SK-N-SH (cell line): ENCODE data around the gene PFKM. TPM values are rescaled to one million over a fixed set of nuclear protein-coding genes. Genes with fewer than 3 reads are reported as not detected.

ENCODE experiments used
- CTCF ChIA-PET: fragments of 300-600, 350-600 bp; formaldehyde crosslinking; extraction: SDS; loops from one replicate; lab custom pipeline; 2021; lab: Yijun Ruan, JAX
- POLR2A ChIA-PET: fragments of 350-600 bp; sonication (Branson Sonifier 250); formaldehyde crosslinking; extraction: SDS; loops from one replicate; lab custom pipeline; 2020; ENCODE audit warnings: antibody characterized with exemption, inconsistent platforms; lab: Yijun Ruan, JAX
- DNase-seq: peaks from one replicate; pipeline ENCODE4 v3.0.0; 2012
- H2AFZ ChIP-seq: fragments of 200-600 bp; sonication (generic); 2 replicates; pipeline ENCODE4 v1.8.1; 2016; ENCODE audit warnings: antibody characterized with exemption, mild to moderate bottlenecking, low read depth
- H3F3A ChIP-seq: fragments of 200-600 bp; sonication (generic); replicated peaks from 2 replicates; pipeline ENCODE3; 2016; ENCODE audit warnings: antibody characterized with exemption, mild to moderate bottlenecking; ENCODE audit not compliant: insufficient read depth
- H3K27ac ChIP-seq, 2 experiments: fragments of 200-500 bp in 1 of 2; fragments of 200-600 bp in 1 of 2; sonication (Bioruptor generic) in 1 of 2; sonication (generic), shearing (Covaris generic) in 1 of 2; 2 replicates each; pipeline versions ENCODE4 v1.5.1 to v1.6.1; 2014 to 2016; ENCODE audit warnings: low read depth in 2 of 2, inconsistent platforms in 1 of 2, low read length in 1 of 2, mild to moderate bottlenecking in 1 of 2, mixed read lengths in 1 of 2
- H3K27me3 ChIP-seq: fragments of 200-600 bp; sonication (generic), shearing (Covaris generic); 2 replicates; pipeline ENCODE4 v1.6.1; 2016; ENCODE audit warnings: mixed run types; ENCODE audit not compliant: insufficient read depth
- H3K36me3 ChIP-seq, 2 experiments: fragments of 200-500 bp in 1 of 2; fragments of 200-600 bp in 1 of 2; sonication (Bioruptor generic) in 1 of 2; sonication (generic) in 1 of 2; replicated peaks in 1 of 2; 2 replicates each; pipeline versions ENCODE3 to v1.5.1; 2014 to 2016; ENCODE audit warnings: low read length in 1 of 2, mild to moderate bottlenecking in 1 of 2; ENCODE audit not compliant: insufficient read depth in 2 of 2, control insufficient read depth in 1 of 2
- H3K4me1 ChIP-seq, 2 experiments: fragments of 200-500 bp in 1 of 2; fragments of 200-600 bp in 1 of 2; sonication (Bioruptor generic) in 1 of 2; sonication (generic), shearing (Covaris generic) in 1 of 2; 2 replicates each; pipeline versions ENCODE4 v1.5.1 to v1.6.1; 2014 to 2016; ENCODE audit warnings: low read depth in 1 of 2, low read length in 1 of 2, mixed run types in 1 of 2; ENCODE audit not compliant: insufficient read depth in 2 of 2, control insufficient read depth in 1 of 2
- H3K4me2 ChIP-seq: fragments of 200-600 bp; sonication (generic), shearing (Covaris generic); 2 replicates; pipeline ENCODE4 v1.6.1; 2017; ENCODE audit warnings: mixed run types
- H3K4me3 ChIP-seq, 2 experiments: fragments of 200-500 bp in 1 of 2; fragments of 200-600 bp in 1 of 2; sonication (Bioruptor generic) in 1 of 2; sonication (generic), shearing (Covaris generic) in 1 of 2; 2 replicates each; pipeline versions ENCODE4 v1.5.1 to v1.8.1; 2014 to 2016; ENCODE audit warnings: low read depth in 2 of 2, inconsistent platforms in 1 of 2, low read length in 1 of 2, mild to moderate bottlenecking in 1 of 2, mixed read lengths in 1 of 2, moderate library complexity in 1 of 2
- H3K79me2 ChIP-seq: fragments of 200-600 bp; sonication (generic); 2 replicates; pipeline ENCODE4 v1.8.1; 2017; ENCODE audit warnings: mild to moderate bottlenecking; ENCODE audit not compliant: insufficient read depth
- H3K9ac ChIP-seq: fragments of 200-600 bp; sonication (generic); 2 replicates; pipeline ENCODE4 v1.6.1; 2017; ENCODE audit warnings: mixed run types
- H3K9me2 ChIP-seq: fragments of 200-600 bp; sonication (generic); 2 replicates; pipeline ENCODE4 v1.6.1; 2017; ENCODE audit warnings: mixed run types
- H3K9me3 ChIP-seq: fragments of 200-600 bp; sonication (generic); 2 replicates; pipeline ENCODE4 v1.6.1; 2017; ENCODE audit warnings: mixed run types, mild to moderate bottlenecking, moderate library complexity
- H4K20me1 ChIP-seq: fragments of 200-600 bp; sonication (generic); 2 replicates; pipeline ENCODE4 v1.6.1; 2017; ENCODE audit warnings: mild to moderate bottlenecking, mixed run types; ENCODE audit not compliant: insufficient read depth
- CTCF ChIP-seq: fragments of 200-600 bp; sonication (generic); IDR thresholded peaks from 2 replicates; pipeline ENCODE4 v1.6.1; 2017; ENCODE audit warnings: antibody characterized with exemption, mild to moderate bottlenecking, moderate library complexity
- ELF1 ChIP-seq: IDR thresholded peaks from 2 replicates; pipeline ENCODE4 v1.4.0; 2012
- EZH2phosphoT487 ChIP-seq: fragments of 200-600 bp; sonication (generic); IDR thresholded peaks from 2 replicates; pipeline ENCODE4 v1.6.1; 2017; ENCODE audit warnings: low read depth, mixed run types, mild to moderate bottlenecking, antibody characterized with exemption, moderate library complexity, borderline replicate concordance
- FOXJ3 ChIP-seq: sonication (generic); formaldehyde crosslinking; IDR thresholded peaks from 2 replicates; pipeline ENCODE4 v1.5.1; 2020; ENCODE audit warnings: mild to moderate bottlenecking, missing genetic modification reagents
- GATA2 ChIP-seq: sonication (generic); formaldehyde crosslinking; IDR thresholded peaks from 2 replicates; pipeline ENCODE4 v1.5.0; 2020; ENCODE audit warnings: mild to moderate bottlenecking, missing genetic modification reagents
- MAX ChIP-seq: IDR thresholded peaks from 2 replicates; pipeline ENCODE4 v1.4.0; 2012; ENCODE audit warnings: low read depth
- MEF2A ChIP-seq: IDR thresholded peaks from 2 replicates; pipeline ENCODE4 v1.4.0; 2012; ENCODE audit warnings: low read depth, borderline replicate concordance
- NRF1 ChIP-seq: IDR thresholded peaks from 2 replicates; pipeline ENCODE4 v1.6.1; 2012; ENCODE audit warnings: low read depth, mild to moderate bottlenecking, low read length
- RAD21 ChIP-seq: IDR thresholded peaks from 2 replicates; pipeline ENCODE4 v1.6.1; 2012; ENCODE audit warnings: mild to moderate bottlenecking, low read length
- RCOR1 ChIP-seq: fragments of 150-350 bp; IDR thresholded peaks from 2 replicates; pipeline ENCODE4 v1.6.1; 2017; ENCODE audit warnings: antibody characterized with exemption, low read length
- REST ChIP-seq: IDR thresholded peaks from 2 replicates; pipeline ENCODE4 v1.6.1; 2012; ENCODE audit warnings: mild to moderate bottlenecking, low read depth, low read length, moderate library complexity
- RFX5 ChIP-seq: IDR thresholded peaks from 2 replicates; pipeline ENCODE4 v1.6.1; 2012; ENCODE audit warnings: mild to moderate bottlenecking, improper control_type of control experiment, low read length
- SMC3 ChIP-seq: IDR thresholded peaks from 2 replicates; pipeline ENCODE4 v1.6.1; 2012; ENCODE audit warnings: low read depth, low read length, improper control_type of control experiment
- USF1 ChIP-seq: IDR thresholded peaks from 2 replicates; pipeline ENCODE4 v1.4.0; 2012; ENCODE audit warnings: low read depth, borderline replicate concordance
- USF2 ChIP-seq: fragments of 150-350 bp; IDR thresholded peaks from 2 replicates; pipeline ENCODE4 v1.6.1; 2017; ENCODE audit warnings: antibody characterized with exemption, low read length, low read depth, borderline replicate concordance
- YY1 ChIP-seq: IDR thresholded peaks from 2 replicates; pipeline ENCODE4 v1.4.0; 2012; ENCODE audit warnings: low read depth, mild to moderate bottlenecking
- WGBS: methylation state at CpG from one replicate; pipeline ENCODE4 v1.1.6; 2017; ENCODE audit warnings: low lambda C conversion rate; 5-methylcytosine and 5-hydroxymethylcytosine counted together
- polyA plus RNA-seq, 3 experiments: library from polyadenylated mRNA; depleted of rRNA; stranded (reverse); fragments of >200 nt; gene quantifications; 2 replicates each; pipeline ENCODE4 v1.2.3, GENCODE V29; 2012

Gene PFKM
- polyA plus RNA-seq, 1 of the 3 experiments (the other 2 are of a cell fraction), result 85.0 TPM

- no peaks in the 10 kb centered on the region for H3K79me2 ChIP-seq
- WGBS, result 58% methylated on average over 2 of the region's 2 CpGs
- no peak overlapping the region for H3K27ac ChIP-seq
- CTCF ChIA-PET, result interaction anchor here (0.6 to 6.1 kb wide), 38 partner anchors 9 to 454 kb away, joined by 3 to 33 read pairs (median 4); partner anchors contain the start of genes ASB8, SENP1 and VDR
- no peaks in the 10 kb centered on the region for H4K20me1 ChIP-seq
- H3K4me2 ChIP-seq, result no peak overlapping the region
- H3K4me3 ChIP-seq, result no peak overlapping the region
- TF ChIP-seq NRF1, result no peak
- TF ChIP-seq EZH2phosphoT487, result no peak
- no peak for TF ChIP-seq RFX5
- no peak for TF ChIP-seq GATA2 (CRISPR knock-in tag)
- no peak for TF ChIP-seq YY1
- no peak for TF ChIP-seq ELF1
- TF ChIP-seq FOXJ3, result no peak
- no peak for TF ChIP-seq REST
- TF ChIP-seq USF1, result no peak
- TF ChIP-seq MEF2A, result no peak
- no peak overlapping the region for H2AFZ ChIP-seq
- no peaks in the 10 kb centered on the region for H3K9me2 ChIP-seq
- no peak for DNase-seq
- H3K36me3 ChIP-seq, result no peaks in the 10 kb centered on the region
- H3K9me3 ChIP-seq, result no peaks in the 10 kb centered on the region
- no peaks in the 10 kb centered on the region for H3K27me3 ChIP-seq
- no peaks in the 10 kb centered on the region; a peak in 1 of 4 replicates for H3K4me1 ChIP-seq
- no peak overlapping the region for H3K9ac ChIP-seq
- POLR2A ChIA-PET, result interaction anchor here (1.5 kb wide), 1 partner anchor 58 kb away, joined by 3 read pairs; the partner anchor contains the start of gene SENP1
- H3F3A ChIP-seq, result no peaks in the 10 kb centered on the region
These were observed 45.3 kb downstream of the PFKM start for GRCh38 chr12:48164451-48164850.

DNA sequence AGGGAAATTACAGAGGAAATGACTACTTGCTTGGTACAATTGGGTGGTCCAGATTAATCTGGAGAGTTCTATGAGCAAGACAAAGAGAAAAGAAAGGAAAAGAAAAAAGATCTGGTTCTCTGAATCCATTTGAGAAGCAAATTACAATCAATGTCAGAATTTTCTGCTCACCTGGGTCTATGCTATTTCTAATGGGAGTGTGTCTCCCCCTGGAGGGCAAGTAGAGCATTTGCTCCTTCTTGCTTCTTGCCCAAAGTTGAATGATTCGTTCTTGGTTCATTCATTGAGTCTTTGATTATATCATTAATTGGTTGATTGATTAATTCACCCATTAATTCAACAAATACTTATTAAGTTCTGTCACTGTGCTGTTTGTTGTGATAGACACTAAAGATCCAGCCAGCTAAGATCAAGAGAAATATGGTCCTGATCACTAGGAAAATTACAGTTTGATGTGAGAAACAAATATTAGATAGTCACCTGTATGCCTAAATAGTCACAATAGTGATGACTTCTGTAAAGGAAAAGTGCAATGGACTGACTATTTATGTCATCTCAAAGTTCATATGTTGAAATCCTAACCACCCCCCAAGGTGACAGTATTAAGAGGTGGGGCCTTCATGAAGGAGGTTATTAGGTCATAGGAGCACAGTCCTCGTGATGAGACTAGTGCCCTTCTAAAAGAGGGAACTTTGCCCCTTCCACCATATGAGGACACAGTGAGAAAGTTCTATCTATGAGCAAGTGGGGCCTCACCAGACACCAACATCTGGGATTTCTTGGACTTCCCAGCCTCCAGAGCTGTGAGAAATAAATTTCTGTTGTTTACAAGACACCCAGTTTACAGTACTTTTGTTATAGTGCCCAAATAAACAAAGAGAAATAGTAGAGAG, 46.2 kb downstream of the PFKM start:
- peak; percentile 67 for DNase-seq
- no peaks in the 10 kb centered on the region for H3K9me3 ChIP-seq
- H3K4me1 ChIP-seq, result no peaks in the 10 kb centered on the region; a peak in 1 of 4 replicates
- H3K27me3 ChIP-seq, result no peaks in the 10 kb centered on the region
- no peaks in the 10 kb centered on the region for H3F3A ChIP-seq
- H3K79me2 ChIP-seq, result no peaks in the 10 kb centered on the region
- TF ChIP-seq RAD21 (peak; percentile 85), FOXJ3 (no peak), CTCF (peak; percentile 94), MAX (no peak), SMC3 (peak; percentile 65), USF2 (no peak), RCOR1 (0 out of 2 replicates have a peak, but pooled peaks have one; percentile 11)
- no peak overlapping the region for H3K27ac ChIP-seq
- no peaks in the 10 kb centered on the region for H3K9me2 ChIP-seq
- no peak overlapping the region for H3K4me2 ChIP-seq
- POLR2A ChIA-PET, result no interaction called here
- CTCF ChIA-PET, result interaction anchor here (0.6 to 6.1 kb wide), 44 partner anchors 8 to 494 kb away, joined by 3 to 33 read pairs (median 4); partner anchors contain the start of genes ASB8, SENP1 and VDR
- no peaks in the 10 kb centered on the region for H3K36me3 ChIP-seq
- no peak overlapping the region for H3K9ac ChIP-seq
- no peaks in the 10 kb centered on the region for H4K20me1 ChIP-seq
- WGBS, result 8% methylated on average over 2 of the region's 2 CpGs
- no peak overlapping the region for H2AFZ ChIP-seq
- H3K4me3 ChIP-seq, result peak overlapping the region in 1 of 2 experiments; percentile 32; a peak in 1 of 4 replicates
